Measurements from ENCODE around the gene COPG1. TPM values are rescaled to one million over a fixed set of nuclear protein-coding genes. Genes with fewer than 3 reads are reported as not detected.

The COPG1 gene
- total and polyA plus RNA-seq, 2 experiments from 2014 or later = 50.0 to 106 TPM

- TF ChIP-seq JUNB (IDR thresholded peaks at IDR 0.05; ENCODE audit: unreplicated experiment) (no peak), EZH2 (IDR thresholded peaks at IDR 0.05; ENCODE audit: low read depth, unreplicated experiment) (no peak)
- TF ChIP-seq, protein P1, sequence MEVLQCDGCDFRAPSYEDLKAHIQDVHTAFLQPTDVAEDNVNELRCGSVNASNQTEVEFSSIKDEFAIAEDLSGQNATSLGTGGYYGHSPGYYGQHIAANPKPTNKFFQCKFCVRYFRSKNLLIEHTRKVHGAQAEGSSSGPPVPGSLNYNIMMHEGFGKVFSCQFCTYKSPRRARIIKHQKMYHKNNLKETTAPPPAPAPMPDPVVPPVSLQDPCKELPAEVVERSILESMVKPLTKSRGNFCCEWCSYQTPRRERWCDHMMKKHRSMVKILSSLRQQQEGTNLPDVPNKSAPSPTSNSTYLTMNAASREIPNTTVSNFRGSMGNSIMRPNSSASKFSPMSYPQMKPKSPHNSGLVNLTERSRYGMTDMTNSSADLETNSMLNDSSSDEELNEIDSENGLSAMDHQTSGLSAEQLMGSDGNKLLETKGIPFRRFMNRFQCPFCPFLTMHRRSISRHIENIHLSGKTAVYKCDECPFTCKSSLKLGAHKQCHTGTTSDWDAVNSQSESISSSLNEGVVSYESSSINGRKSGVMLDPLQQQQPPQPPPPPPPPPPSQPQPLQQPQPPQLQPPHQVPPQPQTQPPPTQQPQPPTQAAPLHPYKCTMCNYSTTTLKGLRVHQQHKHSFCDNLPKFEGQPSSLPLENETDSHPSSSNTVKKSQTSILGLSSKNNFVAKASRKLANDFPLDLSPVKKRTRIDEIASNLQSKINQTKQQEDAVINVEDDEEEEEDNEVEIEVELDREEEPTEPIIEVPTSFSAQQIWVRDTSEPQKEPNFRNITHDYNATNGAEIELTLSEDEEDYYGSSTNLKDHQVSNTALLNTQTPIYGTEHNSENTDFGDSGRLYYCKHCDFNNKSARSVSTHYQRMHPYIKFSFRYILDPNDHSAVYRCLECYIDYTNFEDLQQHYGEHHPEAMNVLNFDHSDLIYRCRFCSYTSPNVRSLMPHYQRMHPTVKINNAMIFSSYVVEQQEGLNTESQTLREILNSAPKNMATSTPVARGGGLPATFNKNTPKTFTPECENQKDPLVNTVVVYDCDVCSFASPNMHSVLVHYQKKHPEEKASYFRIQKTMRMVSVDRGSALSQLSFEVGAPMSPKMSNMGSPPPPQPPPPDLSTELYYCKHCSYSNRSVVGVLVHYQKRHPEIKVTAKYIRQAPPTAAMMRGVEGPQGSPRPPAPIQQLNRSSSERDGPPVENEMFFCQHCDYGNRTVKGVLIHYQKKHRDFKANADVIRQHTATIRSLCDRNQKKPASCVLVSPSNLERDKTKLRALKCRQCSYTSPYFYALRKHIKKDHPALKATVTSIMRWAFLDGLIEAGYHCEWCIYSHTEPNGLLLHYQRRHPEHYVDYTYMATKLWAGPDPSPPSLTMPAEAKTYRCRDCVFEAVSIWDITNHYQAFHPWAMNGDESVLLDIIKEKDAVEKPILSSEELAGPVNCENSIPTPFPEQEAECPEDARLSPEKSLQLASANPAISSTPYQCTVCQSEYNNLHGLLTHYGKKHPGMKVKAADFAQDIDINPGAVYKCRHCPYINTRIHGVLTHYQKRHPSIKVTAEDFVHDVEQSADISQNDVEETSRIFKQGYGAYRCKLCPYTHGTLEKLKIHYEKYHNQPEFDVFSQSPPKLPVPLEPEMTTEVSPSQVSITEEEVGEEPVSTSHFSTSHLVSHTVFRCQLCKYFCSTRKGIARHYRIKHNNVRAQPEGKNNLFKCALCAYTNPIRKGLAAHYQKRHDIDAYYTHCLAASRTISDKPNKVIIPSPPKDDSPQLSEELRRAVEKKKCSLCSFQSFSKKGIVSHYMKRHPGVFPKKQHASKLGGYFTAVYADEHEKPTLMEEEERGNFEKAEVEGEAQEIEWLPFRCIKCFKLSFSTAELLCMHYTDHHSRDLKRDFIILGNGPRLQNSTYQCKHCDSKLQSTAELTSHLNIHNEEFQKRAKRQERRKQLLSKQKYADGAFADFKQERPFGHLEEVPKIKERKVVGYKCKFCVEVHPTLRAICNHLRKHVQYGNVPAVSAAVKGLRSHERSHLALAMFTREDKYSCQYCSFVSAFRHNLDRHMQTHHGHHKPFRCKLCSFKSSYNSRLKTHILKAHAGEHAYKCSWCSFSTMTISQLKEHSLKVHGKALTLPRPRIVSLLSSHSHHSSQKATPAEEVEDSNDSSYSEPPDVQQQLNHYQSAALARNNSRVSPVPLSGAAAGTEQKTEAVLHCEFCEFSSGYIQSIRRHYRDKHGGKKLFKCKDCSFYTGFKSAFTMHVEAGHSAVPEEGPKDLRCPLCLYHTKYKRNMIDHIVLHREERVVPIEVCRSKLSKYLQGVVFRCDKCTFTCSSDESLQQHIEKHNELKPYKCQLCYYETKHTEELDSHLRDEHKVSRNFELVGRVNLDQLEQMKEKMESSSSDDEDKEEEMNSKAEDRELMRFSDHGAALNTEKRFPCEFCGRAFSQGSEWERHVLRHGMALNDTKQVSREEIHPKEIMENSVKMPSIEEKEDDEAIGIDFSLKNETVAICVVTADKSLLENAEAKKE (CRISPR knock-in tag; IDR thresholded peaks at IDR 0.05) = no peak
These were observed 5.3 kb downstream of the COPG1 start (continued) for GRCh38 chr3:129254536-129255230.

GRCh38 chr3:129256270-129256669 is 6.9 kb downstream of the COPG1 start:
- no peaks in the 10 kb centered on the region for H3K27me3 Mint-ChIP-seq (ENCODE audit: insufficient read depth, low read depth, poor library complexity)
- H3K36me3 ChIP-seq (ENCODE audit: insufficient read depth) = peaks cover 44% of the 10 kb centered on the region
- H3K9me3 Mint-ChIP-seq = no peaks in the 10 kb centered on the region
- no peak overlapping the region for H3K27ac Mint-ChIP-seq
- H3K27me3 ChIP-seq (ENCODE audit: insufficient read depth) = no peaks in the 10 kb centered on the region
- H2AFZ ChIP-seq = no peak overlapping the region
- H3K4me1 ChIP-seq (ENCODE audit: insufficient read depth) = no peaks in the 10 kb centered on the region
- H3K36me3 Mint-ChIP-seq (ENCODE audit: low read depth) = peaks cover 86% of the 10 kb centered on the region
- no peaks in the 10 kb centered on the region for H3K9me2 ChIP-seq (ENCODE audit: insufficient read depth)
- H4K20me1 ChIP-seq (replicated peaks; ENCODE audit: insufficient read depth) = peaks cover 5% of the 10 kb centered on the region
- H3K79me2 ChIP-seq (replicated peaks; ENCODE audit: insufficient read depth) = no peaks in the 10 kb centered on the region
- no peak overlapping the region for H3K27ac ChIP-seq (ENCODE audit: low read depth)
- H3K4me3 Mint-ChIP-seq = no peak overlapping the region
- DNase-seq (ENCODE audit: low spot score) (no peak), ATAC-seq (no peak)
- H3K4me1 Mint-ChIP-seq = no peaks in the 10 kb centered on the region
- no peak overlapping the region for H3K4me3 ChIP-seq
- no peak overlapping the region for H3K4me2 ChIP-seq
- no peaks in the 10 kb centered on the region for H3F3A ChIP-seq (replicated peaks; ENCODE audit: low read depth)
- TF ChIP-seq EZH2 (IDR thresholded peaks at IDR 0.05; ENCODE audit: low read depth, unreplicated experiment) = no peak
- TF ChIP-seq, protein P1 (CRISPR knock-in tag; IDR thresholded peaks at IDR 0.05) = no peak
- no peak for TF ChIP-seq STAT1 (IDR thresholded peaks at IDR 0.05; ENCODE audit: unreplicated experiment)
- TF ChIP-seq NANOG (IDR thresholded peaks at IDR 0.05; ENCODE audit: borderline replicate concordance) = no peak
